GM12892 (cell line): ENCODE results near the gene CDC20B.

Source experiments
- POLR2A ChIP-seq: IDR thresholded peaks from 2 replicates; pipeline ENCODE4 v1.6.1; 2011; ENCODE audit warnings: low read depth, low read length, control low read depth
- POLR2AphosphoS5 ChIP-seq: IDR thresholded peaks from 2 replicates; pipeline ENCODE4 v1.6.1; 2011; ENCODE audit warnings: low read depth, low read length, control low read depth
- TAF1 ChIP-seq: IDR thresholded peaks from 2 replicates; pipeline ENCODE4 v1.6.1; 2011; ENCODE audit warnings: low read depth, mild to moderate bottlenecking, control low read depth, low read length, borderline replicate concordance

- no peak for TF ChIP-seq POLR2AphosphoS5
- no peak for TF ChIP-seq TAF1
- TF ChIP-seq POLR2A, result no peak
Measured at GRCh38 chr5:55104036-55104772, 68.8 kb downstream of the CDC20B start.
